Skeletal muscle tissue (tissue), 4 donors: ENCODE measurements around the gene MYO3B. TPM values are rescaled to one million over a fixed set of nuclear protein-coding genes. Genes with fewer than 3 reads are reported as not detected.

ENCODE experiments used
- H3K27ac ChIP-seq: one replicate; pipeline ENCODE4 v1.7.0; 2013; ENCODE audit warnings: mild to moderate bottlenecking, low read depth, low read length, inconsistent platforms
- H3K27me3 ChIP-seq, 3 donors: one replicate each; pipeline ENCODE4 v1.7.0; 2013; ENCODE audit warnings: low read length in 3 of 3; ENCODE audit not compliant: control insufficient read depth in 3 of 3, insufficient read depth in 3 of 3
- H3K36me3 ChIP-seq, 3 donors: one replicate each; pipeline ENCODE4 v1.7.0; 2013; ENCODE audit warnings: low read length in 3 of 3; ENCODE audit not compliant: control insufficient read depth in 3 of 3, insufficient read depth in 3 of 3
- H3K4me1 ChIP-seq, 3 donors: one replicate each; pipeline ENCODE4 v1.7.0; 2013; ENCODE audit warnings: low read length in 3 of 3, mild to moderate bottlenecking in 3 of 3; ENCODE audit not compliant: control insufficient read depth in 3 of 3, insufficient read depth in 3 of 3
- H3K4me3 ChIP-seq, 3 donors: one replicate each; pipeline ENCODE4 v1.7.0; 2013; ENCODE audit warnings: low read length in 3 of 3
- H3K9ac ChIP-seq, 3 donors: one replicate each; pipeline ENCODE4 v1.7.0; 2013; ENCODE audit warnings: low read length in 3 of 3, mild to moderate bottlenecking in 3 of 3, moderate library complexity in 2 of 3, low read depth in 1 of 3
- H3K9me3 ChIP-seq, 3 donors: one replicate each; pipeline ENCODE4 v1.7.0; 2013; ENCODE audit warnings: low read length in 3 of 3; ENCODE audit not compliant: control insufficient read depth in 3 of 3
- total RNA-seq: library from RNA; depleted of rRNA; stranded (reverse); fragments of >200 nt; gene quantifications from one replicate; pipeline ENCODE4 v1.2.3, GENCODE V29; 2014
- donor health status: Osteomylitis.

MYO3B gene
- total RNA-seq, 1 donor from 2014 or later: under 0.01 TPM

GRCh38 chr2:170161516-170162270 is 16.3 kb upstream of the MYO3B start:
- no peak overlapping the region for H3K4me3 ChIP-seq
- H3K9me3 ChIP-seq: no peaks in the 10 kb centered on the region
- no peak overlapping the region for H3K9ac ChIP-seq
- H3K4me1 ChIP-seq: no peaks in the 10 kb centered on the region
- no peaks in the 10 kb centered on the region for H3K36me3 ChIP-seq
- no peak overlapping the region for H3K27ac ChIP-seq
- no peaks in the 10 kb centered on the region for H3K27me3 ChIP-seq

GRCh38 chr2:170162271-170162632 is 15.7 kb upstream of the MYO3B start:
- no peaks in the 10 kb centered on the region for H3K9me3 ChIP-seq
- no peaks in the 10 kb centered on the region for H3K36me3 ChIP-seq
- H3K27me3 ChIP-seq: no peaks in the 10 kb centered on the region
- H3K4me3 ChIP-seq: no peak overlapping the region
- no peak overlapping the region for H3K9ac ChIP-seq
- H3K27ac ChIP-seq: no peak overlapping the region
- H3K4me1 ChIP-seq: no peaks in the 10 kb centered on the region

- H3K9ac ChIP-seq: no peak overlapping the region
- no peaks in the 10 kb centered on the region for H3K27me3 ChIP-seq
- H3K27ac ChIP-seq: no peak overlapping the region
- H3K9me3 ChIP-seq: no peaks in the 10 kb centered on the region
- no peaks in the 10 kb centered on the region for H3K4me1 ChIP-seq
- no peaks in the 10 kb centered on the region for H3K36me3 ChIP-seq
- no peak overlapping the region for H3K4me3 ChIP-seq
Measured at GRCh38 chr2:170163411-170164065, 14.4 kb upstream of the MYO3B start.

GRCh38 chr2:170165129-170165528 is 12.8 kb upstream of the MYO3B start:
- Histone ChIP-seq H3K27ac (no peak overlapping the region), H3K4me3 (no peak overlapping the region), H3K27me3 (no peaks in the 10 kb centered on the region), H3K4me1 (no peaks in the 10 kb centered on the region), H3K9ac (no peak overlapping the region), H3K36me3 (no peaks in the 10 kb centered on the region), H3K9me3 (no peaks in the 10 kb centered on the region)

- H3K9ac ChIP-seq: no peak overlapping the region
- H3K9me3 ChIP-seq: no peaks in the 10 kb centered on the region
- H3K4me3 ChIP-seq: no peak overlapping the region
- H3K27me3 ChIP-seq: no peaks in the 10 kb centered on the region
- H3K36me3 ChIP-seq: no peaks in the 10 kb centered on the region
- no peak overlapping the region for H3K27ac ChIP-seq
- H3K4me1 ChIP-seq: no peaks in the 10 kb centered on the region
Measured at GRCh38 chr2:170166735-170167134, 11.2 kb upstream of the MYO3B start.

GRCh38 chr2:170170281-170171040 is 7.5 kb upstream of the MYO3B start:
- no peak overlapping the region for H3K4me3 ChIP-seq
- H3K36me3 ChIP-seq: no peaks in the 10 kb centered on the region
- no peaks in the 10 kb centered on the region for H3K27me3 ChIP-seq

GRCh38 chr2:170176212-170176611 is 1.7 kb upstream of the MYO3B start:
- Histone ChIP-seq H3K4me3 (no peak overlapping the region), H3K36me3 (no peaks in the 10 kb centered on the region), H3K9ac (no peak overlapping the region), H3K9me3 (no peaks in the 10 kb centered on the region), H3K27me3 (no peaks in the 10 kb centered on the region), H3K4me1 (no peaks in the 10 kb centered on the region), H3K27ac (no peak overlapping the region)

More at GRCh38 chr2:170170281-170171040, 7.5 kb upstream of the MYO3B start:
- Histone ChIP-seq H3K9me3 (no peaks in the 10 kb centered on the region), H3K9ac (no peak overlapping the region), H3K27ac (no peak overlapping the region), H3K4me1 (no peaks in the 10 kb centered on the region)

GRCh38 chr2:170180031-170180566 is 2.2 kb downstream of the MYO3B start:
- Histone ChIP-seq H3K4me1 (no peaks in the 10 kb centered on the region), H3K9ac (no peak overlapping the region)

GRCh38 chr2:170181602-170182001 is 3.7 kb downstream of the MYO3B start:
- Histone ChIP-seq H3K9me3 (peaks cover 0 to 5% (median 3%) of the 10 kb centered on the region in 3 donors), H3K4me1 (no peaks in the 10 kb centered on the region), H3K27ac (no peak overlapping the region), H3K9ac (no peak overlapping the region), H3K27me3 (no peaks in the 10 kb centered on the region), H3K36me3 (no peaks in the 10 kb centered on the region), H3K4me3 (no peak overlapping the region)

More at GRCh38 chr2:170180031-170180566, 2.2 kb downstream of the MYO3B start:
- Histone ChIP-seq H3K27me3 (no peaks in the 10 kb centered on the region), H3K4me3 (no peak overlapping the region), H3K9me3 (no peaks in the 10 kb centered on the region), H3K36me3 (no peaks in the 10 kb centered on the region), H3K27ac (no peak overlapping the region)

- peaks cover 3 to 5% (median 3%) of the 10 kb centered on the region in 3 donors for H3K9me3 ChIP-seq
- no peaks in the 10 kb centered on the region for H3K27me3 ChIP-seq
- no peaks in the 10 kb centered on the region for H3K4me1 ChIP-seq
- no peak overlapping the region for H3K27ac ChIP-seq
- H3K4me3 ChIP-seq: no peak overlapping the region
- no peak overlapping the region for H3K9ac ChIP-seq
- no peaks in the 10 kb centered on the region for H3K36me3 ChIP-seq
Measured at GRCh38 chr2:170185319-170185718, 7.4 kb downstream of the MYO3B start.
